ENCODE results near the gene ZDHHC7.
A peak's percentile ranks its signal among the peaks of the same experiment; 100 is the strongest.
"Not testable (repeated sequence)": the region's sequence is repeated elsewhere in the genome, so short reads cannot be mapped to it uniquely, and the experiment has no call there.

The ZDHHC7 gene

DNA sequence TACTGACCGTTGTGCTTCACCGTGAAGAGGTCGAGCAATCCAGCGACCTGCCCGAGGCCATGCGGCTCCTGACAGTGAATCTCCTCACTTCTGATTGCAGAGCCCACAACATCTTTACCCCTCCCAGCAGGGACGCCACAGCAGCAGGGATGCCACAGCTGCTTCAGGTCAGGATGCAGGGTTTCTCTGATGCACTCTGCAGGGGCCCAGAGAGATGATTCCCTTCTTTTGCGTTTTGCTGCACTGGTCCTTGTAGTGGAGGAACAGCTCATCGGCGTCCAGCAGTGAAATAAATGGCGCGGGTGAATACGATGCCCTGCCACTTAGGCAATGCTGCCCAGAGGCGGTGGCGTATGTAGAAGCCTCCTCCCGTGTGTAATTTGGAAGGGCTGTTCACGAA is 21.8 kb upstream of the ZDHHC7 start:
- Mint-ChIP-seq H3K4me3 (no peak overlapping the region), H3K4me1 (peaks cover 42% of the 10 kb centered on the region), H3K27ac (no peak overlapping the region), H3K9me3 (no peaks in the 10 kb centered on the region), H3K27me3 (no peaks in the 10 kb centered on the region)
- ATAC-seq (no peak), DNase-seq (no peak)

DNA sequence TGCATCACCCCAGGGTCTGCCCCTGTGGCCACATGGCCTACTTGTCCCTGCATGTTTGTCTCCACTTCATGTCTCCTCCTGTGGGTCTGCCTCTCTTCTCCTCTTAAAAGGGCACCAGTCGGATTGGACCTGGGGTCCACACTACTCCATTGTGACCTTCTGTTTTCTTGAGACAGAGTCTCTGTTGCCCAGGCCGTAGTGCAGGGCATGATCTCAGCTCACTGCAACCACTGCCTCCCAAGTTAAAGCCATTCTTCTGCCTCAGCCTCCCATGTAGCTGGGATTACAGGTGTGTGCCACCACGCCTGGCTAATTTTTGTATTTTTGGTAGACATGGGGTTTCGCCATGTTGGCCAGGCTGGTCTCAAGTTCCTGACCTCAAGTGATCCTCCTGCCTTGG is 20.9 kb upstream of the ZDHHC7 start:
- H3K27me3 Mint-ChIP-seq, DNase-seq, H3K4me3 Mint-ChIP-seq, H3K9me3 Mint-ChIP-seq, ATAC-seq, H3K27ac Mint-ChIP-seq: not testable (repeated sequence)
- peaks cover 48% of the 10 kb centered on the region for H3K4me1 Mint-ChIP-seq

DNA sequence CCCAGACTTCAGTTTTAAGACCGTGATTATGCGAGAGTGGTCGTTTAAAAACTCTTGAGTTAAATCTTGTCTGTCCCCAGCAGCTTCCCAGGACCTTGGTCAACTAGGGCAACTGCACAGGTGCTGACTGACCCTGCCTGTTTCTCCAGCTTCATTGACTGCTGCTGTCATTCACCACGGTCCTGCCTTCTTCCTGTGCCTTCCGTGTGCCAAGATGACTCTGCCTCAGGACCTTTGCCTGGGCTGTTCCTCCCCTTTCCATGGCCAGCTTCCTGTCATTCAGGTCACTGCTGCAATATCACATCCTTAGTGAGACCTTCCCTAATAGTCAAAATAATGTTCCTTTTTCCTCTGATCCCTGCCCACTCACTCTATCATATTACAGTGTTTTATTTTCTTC is 20.1 kb upstream of the ZDHHC7 start:
- no peak for ATAC-seq

DNA sequence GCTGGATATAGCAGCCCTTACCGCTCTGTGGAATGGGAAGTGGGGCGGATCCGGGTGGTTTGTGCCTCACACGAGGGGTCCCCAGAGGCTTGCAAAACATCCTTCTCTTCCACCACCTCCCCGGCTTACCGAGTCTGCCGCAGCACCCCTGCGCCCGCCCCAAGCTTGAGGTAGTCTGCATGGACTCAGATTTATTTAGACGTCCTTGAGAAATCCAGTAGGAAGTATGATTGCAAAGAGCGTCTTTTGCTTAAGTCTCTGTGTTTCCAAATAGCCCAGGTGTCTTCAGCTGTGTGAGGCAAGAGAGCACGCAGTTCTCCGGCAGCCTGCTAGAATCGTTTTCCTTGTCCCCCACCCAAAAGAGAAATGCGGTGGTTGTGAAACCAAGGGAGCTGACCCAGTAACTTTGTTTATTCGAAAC is 18.7 kb upstream of the ZDHHC7 start:
- ATAC-seq (no peak), DNase-seq (no peak)
- no peaks in the 10 kb centered on the region for H3K9me3 Mint-ChIP-seq
- peak overlapping the region; percentile 90 to 99 for H3K4me3 Mint-ChIP-seq
- peak overlapping the region in 1 of 2 donors; percentile 19 for H3K27ac Mint-ChIP-seq
- H3K4me1 Mint-ChIP-seq, result peaks cover 42% of the 10 kb centered on the region
- no peaks in the 10 kb centered on the region for H3K27me3 Mint-ChIP-seq

More for the DNA sequence above, 20.1 kb upstream of the ZDHHC7 start:
- DNase-seq, result no peak
- Mint-ChIP-seq H3K9me3 (no peaks in the 10 kb centered on the region), H3K4me3 (no peak overlapping the region), H3K27me3 (no peaks in the 10 kb centered on the region), H3K4me1 (peaks cover 46% of the 10 kb centered on the region), H3K27ac (no peak overlapping the region)

DNA sequence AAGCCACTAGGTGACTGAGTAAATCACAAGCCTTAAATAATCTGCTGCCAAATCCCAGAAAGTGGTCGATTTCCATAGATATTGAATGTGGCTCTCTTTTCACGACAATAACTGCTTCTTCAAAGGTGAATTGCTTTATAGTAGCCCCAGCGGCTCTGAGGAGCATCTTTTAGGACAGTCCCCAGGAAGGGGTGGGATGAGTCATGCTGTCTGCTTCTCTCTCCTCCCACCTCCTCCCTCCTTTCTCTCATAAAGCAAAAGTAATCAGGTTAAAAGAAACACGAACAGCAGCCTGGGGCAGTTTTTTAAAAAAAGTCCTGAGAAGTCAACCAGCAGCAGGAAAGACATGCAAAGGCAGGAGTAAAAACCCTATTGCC is 18.1 kb upstream of the ZDHHC7 start:
- Mint-ChIP-seq H3K4me3 (peak overlapping the region; percentile 90 to 99), H3K4me1 (peaks cover 42% of the 10 kb centered on the region), H3K9me3 (no peaks in the 10 kb centered on the region), H3K27me3 (no peaks in the 10 kb centered on the region), H3K27ac (peak overlapping the region; percentile 94 to 96)
- ATAC-seq, result peak; percentile 83
- peak; percentile 59 to 72 for DNase-seq

DNA sequence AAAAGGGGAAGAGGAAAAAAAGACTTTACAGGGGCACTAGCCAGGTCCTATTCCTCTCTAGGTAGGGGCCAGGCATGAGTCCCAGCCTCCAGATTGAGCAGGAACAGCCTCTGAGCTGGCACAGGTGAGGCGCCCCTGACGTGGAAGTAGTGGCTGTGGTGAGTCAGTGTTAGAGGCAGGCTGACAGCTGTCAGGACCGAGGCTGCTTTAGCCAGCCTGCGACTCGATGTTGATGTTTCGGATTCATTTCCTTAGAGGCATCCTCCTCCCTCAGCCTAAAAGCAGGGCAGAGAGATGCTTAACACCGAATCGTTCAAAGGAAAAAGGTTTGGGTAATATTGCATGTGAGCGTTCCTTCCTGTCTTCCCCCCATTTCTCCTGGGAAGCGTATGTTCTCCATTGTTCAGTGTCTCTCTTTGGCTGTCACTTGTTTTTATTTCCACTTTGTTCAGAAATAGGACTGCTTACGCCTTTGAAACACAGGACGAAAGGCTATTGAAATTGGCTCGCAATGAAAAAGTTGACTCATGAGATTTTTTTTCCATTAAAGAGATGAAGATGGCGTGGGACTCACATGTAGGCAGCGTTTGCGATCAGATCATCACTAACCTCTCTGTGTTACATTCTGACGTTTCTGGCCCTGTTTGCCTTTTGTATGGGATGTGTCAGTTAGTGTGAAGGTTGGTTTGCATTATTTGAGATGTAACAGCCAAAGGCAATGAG is 17.5 kb upstream of the ZDHHC7 start:
- Mint-ChIP-seq H3K9me3 (no peaks in the 10 kb centered on the region), H3K27me3 (no peaks in the 10 kb centered on the region), H3K4me1 (peaks cover 42% of the 10 kb centered on the region), H3K4me3 (peak overlapping the region; percentile 90 to 99), H3K27ac (peak overlapping the region; percentile 94 to 96)
- DNase-seq, result peak; percentile 66 to 78
- ATAC-seq, result peak; percentile 87

DNA sequence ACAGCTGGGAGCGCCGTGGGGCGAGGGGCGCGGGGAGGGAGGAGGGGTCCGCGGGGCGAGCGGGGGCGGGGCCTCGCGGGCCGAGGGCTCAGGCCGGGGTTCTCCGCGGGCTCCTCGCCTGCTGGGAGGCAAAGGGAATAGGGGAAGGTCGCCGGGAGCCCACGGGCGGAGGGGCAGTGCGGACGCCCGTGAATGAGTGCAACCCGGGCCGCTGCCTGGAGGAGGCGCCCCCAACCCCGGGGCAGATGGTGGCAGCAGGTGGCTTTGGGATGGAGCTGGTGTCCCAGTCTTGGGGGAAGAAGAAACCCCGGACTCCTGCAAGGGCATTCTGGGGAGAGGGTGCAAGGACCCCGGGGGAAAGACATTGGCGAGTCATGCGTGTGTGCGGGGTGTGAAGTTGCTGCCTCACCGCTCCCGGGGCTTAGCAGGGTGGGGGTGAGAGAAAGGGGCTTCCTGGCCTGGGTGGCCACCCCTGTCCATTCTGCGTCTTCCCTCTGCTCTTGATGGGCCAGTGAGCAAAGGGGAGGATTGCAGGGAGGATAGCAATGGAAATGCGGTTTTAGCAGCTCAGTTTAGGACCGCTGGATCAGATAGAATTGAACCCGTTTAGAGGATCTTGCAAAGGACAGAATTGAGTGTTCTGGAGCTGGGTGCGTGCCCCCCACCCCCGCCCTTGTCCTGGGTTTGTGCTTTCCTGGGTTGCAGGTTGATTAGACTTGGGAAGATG is 16.8 kb upstream of the ZDHHC7 start:
- Mint-ChIP-seq H3K27me3 (no peaks in the 10 kb centered on the region), H3K9me3 (no peaks in the 10 kb centered on the region), H3K4me3 (peak overlapping the region; percentile 90 to 99), H3K27ac (peak overlapping the region; percentile 94 to 96), H3K4me1 (peaks cover 42% of the 10 kb centered on the region)
- ATAC-seq, result peak; percentile 3
- DNase-seq, result peak in 1 of 2 donors; percentile 40

DNA sequence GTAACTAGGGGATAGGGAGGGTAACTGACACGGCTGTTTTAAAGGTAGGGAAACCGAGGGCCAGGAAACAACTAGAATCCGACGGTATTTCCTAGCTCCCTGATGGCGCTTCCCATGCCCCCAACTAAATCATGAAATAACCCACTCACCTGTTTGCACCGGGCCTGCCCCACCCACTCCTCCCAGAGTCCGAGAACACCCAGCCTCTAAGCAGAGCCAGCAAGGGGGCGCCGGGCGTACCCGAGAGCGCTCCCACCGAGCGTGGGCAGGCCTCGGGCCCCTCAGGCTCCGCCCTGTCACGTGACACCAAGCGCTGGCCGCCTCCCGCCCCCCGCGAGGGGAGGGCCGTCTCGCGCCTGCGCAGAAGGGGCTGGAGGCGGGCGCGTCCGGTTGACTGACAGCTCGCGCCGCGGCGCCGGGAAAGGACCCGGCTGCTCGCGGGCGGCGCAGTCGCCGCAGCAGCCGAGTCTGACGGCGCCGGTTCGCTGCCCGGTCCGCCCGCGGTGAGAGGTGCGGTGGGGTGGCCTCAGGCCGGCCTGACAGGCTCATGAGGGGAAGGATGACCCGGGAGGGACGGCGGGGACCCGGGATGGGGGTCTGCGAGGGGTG is 16.1 kb upstream of the ZDHHC7 start, which contains the start of gene KIAA0513:
Gene KIAA0513 (plus strand): TSS at position 447 of the 609 bp plus-strand sequence. CDS start 39,277 bp downstream, outside the sequence.
- H3K4me1 Mint-ChIP-seq, result peaks cover 42% of the 10 kb centered on the region
- no peaks in the 10 kb centered on the region for H3K9me3 Mint-ChIP-seq
- peak within 1 kb of the TSS; percentile 90 to 99 for H3K4me3 Mint-ChIP-seq
- H3K27ac Mint-ChIP-seq, result peak within 1 kb of the TSS; percentile 94 to 96
- ATAC-seq (peak; percentile 64), DNase-seq (peak; percentile 97 to 98)
- H3K27me3 Mint-ChIP-seq, result no peaks in the 10 kb centered on the region

DNA sequence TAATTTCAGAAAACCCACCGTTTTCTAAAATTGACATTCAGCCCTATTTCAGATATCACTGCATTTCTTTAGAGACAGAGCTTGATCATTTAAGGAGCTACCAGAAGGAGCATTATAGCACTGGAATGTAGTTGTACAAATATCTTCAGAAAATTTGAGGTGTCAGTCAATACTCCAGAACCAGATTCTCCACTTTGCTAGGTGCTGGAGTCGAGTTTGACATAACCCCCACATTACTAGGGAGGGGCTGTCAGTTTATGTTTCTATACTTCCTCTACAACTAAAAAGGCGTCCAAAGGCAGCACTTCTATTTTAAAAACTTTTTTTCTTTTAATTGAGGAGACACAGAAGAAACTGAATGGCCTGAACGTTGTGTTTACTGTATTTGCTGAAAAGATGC is 15.4 kb upstream of the ZDHHC7 start:
- DNase-seq (no peak), ATAC-seq (no peak)
- Mint-ChIP-seq H3K27ac (peak overlapping the region in 1 of 2 donors; percentile 80), H3K4me3 (peak overlapping the region; percentile 53 to 90), H3K4me1 (peaks cover 42% of the 10 kb centered on the region), H3K27me3 (no peaks in the 10 kb centered on the region), H3K9me3 (no peaks in the 10 kb centered on the region)

DNA sequence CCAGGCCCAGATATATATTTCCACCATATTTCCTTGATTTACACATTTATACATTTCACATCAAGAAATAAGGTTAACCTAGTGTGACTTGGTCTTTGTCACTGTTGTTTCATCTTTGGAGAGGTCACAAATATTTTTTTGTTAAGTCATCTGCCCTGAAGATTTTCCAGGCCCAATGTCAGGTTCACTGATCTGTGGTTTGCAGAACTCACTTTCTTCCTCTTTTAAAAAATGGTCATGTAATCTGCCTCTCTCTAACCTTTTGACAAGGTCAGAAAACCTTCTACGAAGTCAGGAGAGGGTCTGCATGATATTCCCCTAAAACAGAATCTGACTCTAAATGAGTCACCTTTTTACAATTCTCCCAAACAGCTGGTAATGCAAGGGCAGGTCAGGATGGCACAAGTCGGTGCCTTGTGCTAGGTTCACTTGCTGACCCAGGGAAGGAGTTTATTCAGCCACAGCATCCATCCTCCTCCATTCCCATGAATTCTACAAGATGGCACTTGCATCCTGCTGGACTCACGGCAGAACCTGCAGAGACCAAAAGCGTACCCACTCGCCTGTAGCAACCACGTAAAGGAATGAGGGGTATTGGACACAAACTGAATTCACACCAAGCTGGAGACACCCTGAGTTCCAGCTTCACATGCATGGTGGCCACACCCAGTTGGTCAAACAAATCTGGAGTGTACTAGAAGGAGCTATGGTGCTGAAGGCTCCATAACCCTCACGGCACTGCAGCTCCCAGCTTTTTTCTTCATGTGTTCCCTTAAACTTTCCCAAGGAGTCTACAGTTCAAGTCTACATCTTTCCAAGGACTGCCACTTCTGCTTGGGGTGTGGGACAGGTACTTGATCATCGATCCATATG is 14.7 kb upstream of the ZDHHC7 start:
- DNase-seq, result no peak
- ATAC-seq, result no peak
- H3K27ac Mint-ChIP-seq, result peak overlapping the region in 1 of 2 donors; percentile 80

DNA sequence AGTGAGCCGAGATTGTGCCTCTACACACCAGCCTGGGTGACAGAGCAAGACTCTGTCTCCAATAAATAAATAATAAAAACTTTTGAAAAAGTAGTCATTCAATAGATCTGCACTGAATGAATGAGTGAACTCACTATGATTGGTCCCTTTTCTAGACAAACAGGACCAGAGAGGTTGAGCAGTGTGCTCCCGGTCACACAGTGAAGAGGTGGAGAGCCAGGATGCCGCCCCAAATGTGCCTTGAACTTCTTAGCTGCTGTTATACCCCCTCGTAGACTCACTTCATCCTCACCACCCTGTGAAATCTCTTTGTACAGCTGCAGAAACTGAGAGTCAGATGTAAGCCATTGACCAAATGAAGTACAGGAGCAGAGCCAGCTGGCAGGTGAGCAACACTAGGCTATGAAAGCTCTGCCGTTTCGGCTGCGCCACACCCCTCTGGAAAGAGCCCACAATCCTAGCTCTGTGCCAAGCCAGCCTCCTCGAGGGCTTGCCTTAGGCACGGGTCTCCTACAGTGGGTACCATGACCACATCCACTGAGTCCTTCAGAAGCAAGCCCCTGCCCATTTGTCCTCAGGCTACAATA is 8.4 kb upstream of the ZDHHC7 start:
- Mint-ChIP-seq H3K4me3 (no peak overlapping the region), H3K4me1 (peaks cover 14% of the 10 kb centered on the region), H3K27me3 (no peaks in the 10 kb centered on the region), H3K9me3 (no peaks in the 10 kb centered on the region), H3K27ac (no peak overlapping the region)
- DNase-seq (no peak), ATAC-seq (no peak)

More for the DNA sequence above, 14.7 kb upstream of the ZDHHC7 start:
- Mint-ChIP-seq H3K4me3 (peak overlapping the region; percentile 53 to 90), H3K27me3 (no peaks in the 10 kb centered on the region), H3K4me1 (peaks cover 42% of the 10 kb centered on the region), H3K9me3 (no peaks in the 10 kb centered on the region)

DNA sequence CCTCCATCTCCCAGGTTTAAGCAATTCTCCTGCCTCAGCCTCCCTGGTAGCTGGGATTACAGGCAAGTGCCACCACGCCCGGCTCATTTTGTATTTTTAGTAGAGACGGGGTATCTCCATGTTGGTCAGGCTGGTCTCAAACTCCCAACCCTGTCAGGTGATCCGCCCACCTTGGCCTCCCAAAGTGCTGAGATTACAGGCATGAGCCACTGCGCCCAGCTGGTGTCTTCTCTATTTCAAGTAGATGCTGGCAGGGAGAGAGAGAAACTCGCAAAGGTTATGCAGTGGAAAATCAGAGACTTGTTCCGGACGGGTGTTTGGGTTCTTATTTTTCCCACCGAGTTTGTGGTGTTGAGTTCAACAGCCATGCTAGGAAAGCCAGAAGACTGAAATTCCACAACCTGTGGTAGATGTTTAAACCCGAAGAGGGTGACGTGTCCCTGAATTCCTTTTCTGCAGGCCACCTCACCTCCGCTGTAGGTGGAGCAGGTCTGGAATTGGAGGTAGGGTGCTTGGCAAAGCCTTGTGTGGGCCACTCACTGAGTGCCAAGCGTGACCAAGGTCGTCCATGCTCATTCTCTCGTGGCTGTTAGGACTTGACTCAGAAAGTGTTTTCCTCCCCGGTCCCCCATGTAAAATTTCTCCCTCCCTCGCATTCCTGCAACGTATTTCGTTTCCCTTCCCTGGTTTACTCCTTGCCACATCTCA is 7.3 kb upstream of the ZDHHC7 start:
- no peak for ATAC-seq
- no peak overlapping the region for H3K4me3 Mint-ChIP-seq
- peaks cover 14% of the 10 kb centered on the region for H3K4me1 Mint-ChIP-seq
- no peaks in the 10 kb centered on the region for H3K9me3 Mint-ChIP-seq
- DNase-seq, result no peak
- no peaks in the 10 kb centered on the region for H3K27me3 Mint-ChIP-seq
- H3K27ac Mint-ChIP-seq, result no peak overlapping the region

DNA sequence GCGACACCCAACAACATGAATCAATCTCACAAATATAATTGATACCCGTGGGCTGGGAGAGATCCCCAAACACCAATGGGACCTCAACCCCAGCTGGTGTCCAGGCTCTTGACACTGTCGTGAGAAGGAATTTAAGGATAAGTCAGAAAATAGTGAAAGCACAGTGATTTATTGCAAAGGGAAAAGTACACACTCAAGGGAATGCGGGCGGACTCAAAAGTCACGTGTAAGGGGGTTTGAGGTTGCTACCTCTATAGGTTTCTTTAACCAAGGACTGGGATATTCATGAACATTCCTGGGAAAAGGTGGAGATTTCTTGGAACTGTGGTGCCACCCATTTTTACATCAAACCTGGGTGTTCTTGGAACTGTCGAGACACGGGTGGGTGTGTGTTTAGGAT is 6.3 kb upstream of the ZDHHC7 start:
- Mint-ChIP-seq H3K4me3 (no peak overlapping the region), H3K9me3 (no peaks in the 10 kb centered on the region), H3K27me3 (no peaks in the 10 kb centered on the region), H3K27ac (no peak overlapping the region), H3K4me1 (peaks cover 14% of the 10 kb centered on the region)
- DNase-seq (no peak), ATAC-seq (no peak)

DNA sequence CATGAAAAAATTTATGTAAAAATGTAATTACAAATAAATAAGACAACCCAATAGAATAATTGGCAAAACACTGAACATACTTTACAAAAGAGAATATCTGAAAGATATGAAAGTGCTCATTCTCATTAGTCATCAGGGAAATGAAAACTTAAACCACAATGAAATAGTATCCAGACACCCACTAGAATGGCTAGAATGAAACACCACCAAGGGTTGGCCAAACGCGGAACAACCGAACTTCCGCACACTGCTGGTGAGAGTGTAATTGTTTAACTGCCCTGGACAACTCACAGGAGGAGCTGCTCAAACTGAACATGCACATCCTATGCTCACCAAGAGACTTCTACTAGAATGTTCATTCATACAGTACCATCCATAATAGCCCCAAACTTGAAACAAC is 5.8 kb upstream of the ZDHHC7 start:
- H3K27ac Mint-ChIP-seq, result no peak overlapping the region
- ATAC-seq, result peak; percentile 93

More for the DNA sequence above, 5.8 kb upstream of the ZDHHC7 start:
- Mint-ChIP-seq H3K4me1 (peaks cover 18% of the 10 kb centered on the region), H3K27me3 (no peaks in the 10 kb centered on the region), H3K9me3 (no peaks in the 10 kb centered on the region), H3K4me3 (peak overlapping the region in 1 of 2 donors; percentile 6)
- DNase-seq, result peak; percentile 13 to 39
